Astrocyte of the spinal cord (primary cell): ENCODE measurements around the gene EPOP.

Source experiments
- DNase-seq: peaks from one replicate; pipeline ENCODE4 v3.0.0; 2011; ENCODE audit warnings: low read depth, low spot score
- H3K4me3 ChIP-seq: 2 replicates; pipeline ENCODE4 v1.5.1; 2011; ENCODE audit warnings: low read depth, mild to moderate bottlenecking, low read length, moderate library complexity
- in situ Hi-C: cut with HindIII; loops from 2 replicates; pipeline ENCODE4 v1.10.0; 2017; ENCODE audit warnings: low sequenced_read_pairs
- TF ChIP-seq, protein P1 (sequence below): IDR thresholded peaks from 2 replicates; pipeline ENCODE4 v1.5.1; 2012; ENCODE audit warnings: low read depth, mild to moderate bottlenecking, low read length, inconsistent platforms

EPOP gene

DNA sequence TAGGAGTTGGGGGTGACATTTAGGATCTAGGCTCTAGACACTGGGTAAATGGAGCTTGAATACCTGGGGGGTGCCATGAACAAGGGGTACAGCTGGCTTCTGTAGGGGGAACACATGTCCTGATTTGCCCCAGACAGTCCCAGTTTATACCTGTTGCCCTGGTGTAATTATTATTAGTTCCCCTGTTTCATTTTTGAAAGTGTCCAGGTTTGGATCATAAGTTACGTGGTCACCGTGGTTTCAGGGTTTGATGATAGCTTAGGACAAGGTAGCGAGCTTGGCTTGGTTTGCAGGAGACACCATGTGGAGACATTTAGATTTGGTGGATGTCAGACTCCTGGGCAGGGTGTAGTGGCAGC, 35.8 kb upstream of the EPOP start:
- TF ChIP-seq, protein P1, sequence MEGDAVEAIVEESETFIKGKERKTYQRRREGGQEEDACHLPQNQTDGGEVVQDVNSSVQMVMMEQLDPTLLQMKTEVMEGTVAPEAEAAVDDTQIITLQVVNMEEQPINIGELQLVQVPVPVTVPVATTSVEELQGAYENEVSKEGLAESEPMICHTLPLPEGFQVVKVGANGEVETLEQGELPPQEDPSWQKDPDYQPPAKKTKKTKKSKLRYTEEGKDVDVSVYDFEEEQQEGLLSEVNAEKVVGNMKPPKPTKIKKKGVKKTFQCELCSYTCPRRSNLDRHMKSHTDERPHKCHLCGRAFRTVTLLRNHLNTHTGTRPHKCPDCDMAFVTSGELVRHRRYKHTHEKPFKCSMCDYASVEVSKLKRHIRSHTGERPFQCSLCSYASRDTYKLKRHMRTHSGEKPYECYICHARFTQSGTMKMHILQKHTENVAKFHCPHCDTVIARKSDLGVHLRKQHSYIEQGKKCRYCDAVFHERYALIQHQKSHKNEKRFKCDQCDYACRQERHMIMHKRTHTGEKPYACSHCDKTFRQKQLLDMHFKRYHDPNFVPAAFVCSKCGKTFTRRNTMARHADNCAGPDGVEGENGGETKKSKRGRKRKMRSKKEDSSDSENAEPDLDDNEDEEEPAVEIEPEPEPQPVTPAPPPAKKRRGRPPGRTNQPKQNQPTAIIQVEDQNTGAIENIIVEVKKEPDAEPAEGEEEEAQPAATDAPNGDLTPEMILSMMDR, result no peak
- H3K4me3 ChIP-seq, result no peak overlapping the region
- DNase-seq, result no peak
- in situ Hi-C loops, result no loop called here

DNA sequence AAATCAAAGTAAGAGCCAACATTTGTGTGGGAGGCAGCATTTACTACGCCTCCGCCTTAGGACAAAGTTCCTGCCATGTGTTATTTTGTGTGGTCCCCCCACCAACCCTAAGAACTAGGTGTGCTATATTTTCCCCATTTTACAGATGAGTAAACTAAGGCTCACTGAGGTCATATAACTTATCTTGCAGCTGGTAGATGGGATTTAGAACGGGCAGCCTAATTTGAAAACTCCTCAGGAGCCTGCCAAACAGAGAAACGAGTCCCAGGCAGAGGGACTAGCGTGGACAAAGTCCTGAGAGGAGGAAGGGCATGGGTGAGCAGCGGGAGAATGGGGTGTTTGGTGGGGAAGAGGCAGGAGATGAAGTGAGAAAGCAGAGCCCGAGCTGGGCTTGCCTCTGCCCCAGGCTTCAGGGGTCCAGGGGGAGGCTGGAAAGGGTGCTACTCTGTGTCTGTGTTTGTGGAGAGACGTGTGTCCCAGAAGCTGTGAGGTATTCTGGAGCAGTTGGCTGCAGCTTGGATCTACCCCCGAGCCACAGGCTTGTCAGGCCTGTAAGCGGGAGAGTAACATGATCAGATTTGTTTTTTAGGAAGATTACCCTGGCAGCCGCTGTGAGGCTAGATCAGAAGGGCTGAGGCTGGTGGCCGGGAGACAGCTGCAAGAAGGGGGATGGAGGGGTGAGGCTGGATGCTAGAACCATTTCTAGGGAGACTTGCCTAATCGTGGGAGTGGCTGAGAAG, 35.3 kb upstream of the EPOP start:
- no peak for DNase-seq
- no peak overlapping the region for H3K4me3 ChIP-seq
- TF ChIP-seq, protein P1, result no peak
- in situ Hi-C loops, result no loop called here

DNA sequence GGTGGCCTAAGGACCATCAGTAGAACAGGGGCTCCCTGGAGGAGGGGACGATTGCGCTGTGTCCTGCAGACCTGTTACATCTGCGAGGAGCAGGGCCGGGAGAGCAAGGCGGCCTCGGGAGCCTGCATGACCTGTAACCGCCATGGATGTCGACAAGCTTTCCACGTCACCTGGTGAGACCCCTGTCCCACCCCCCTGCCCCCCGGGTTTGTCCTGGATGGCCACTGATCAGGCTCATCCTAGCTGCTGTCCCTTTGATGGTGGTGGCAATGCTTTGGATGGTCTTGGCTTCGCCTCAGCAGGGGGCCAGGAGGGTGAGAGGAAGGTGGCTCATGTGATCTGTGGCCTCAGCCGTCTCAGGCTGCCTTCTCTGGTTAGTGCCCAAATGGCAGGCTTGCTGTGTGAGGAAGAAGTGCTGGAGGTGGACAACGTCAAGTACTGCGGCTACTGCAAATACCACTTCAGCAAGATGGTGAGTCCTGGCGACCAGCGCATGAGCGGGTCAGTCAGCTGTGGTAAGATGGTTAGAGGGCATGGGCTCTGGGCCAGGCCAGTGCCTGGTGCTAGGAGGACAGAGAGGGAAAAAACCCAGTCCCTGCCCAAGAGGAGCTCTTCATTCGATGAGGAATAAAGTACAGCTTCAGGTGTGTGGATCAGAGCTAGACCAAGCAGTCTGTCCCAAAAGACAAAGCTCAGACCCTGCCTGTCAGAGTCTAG, 34.5 kb upstream of the EPOP start:
- in situ Hi-C loops, result no loop called here
- TF ChIP-seq, protein P1, result no peak
- no peak for DNase-seq
- H3K4me3 ChIP-seq, result no peak overlapping the region

DNA sequence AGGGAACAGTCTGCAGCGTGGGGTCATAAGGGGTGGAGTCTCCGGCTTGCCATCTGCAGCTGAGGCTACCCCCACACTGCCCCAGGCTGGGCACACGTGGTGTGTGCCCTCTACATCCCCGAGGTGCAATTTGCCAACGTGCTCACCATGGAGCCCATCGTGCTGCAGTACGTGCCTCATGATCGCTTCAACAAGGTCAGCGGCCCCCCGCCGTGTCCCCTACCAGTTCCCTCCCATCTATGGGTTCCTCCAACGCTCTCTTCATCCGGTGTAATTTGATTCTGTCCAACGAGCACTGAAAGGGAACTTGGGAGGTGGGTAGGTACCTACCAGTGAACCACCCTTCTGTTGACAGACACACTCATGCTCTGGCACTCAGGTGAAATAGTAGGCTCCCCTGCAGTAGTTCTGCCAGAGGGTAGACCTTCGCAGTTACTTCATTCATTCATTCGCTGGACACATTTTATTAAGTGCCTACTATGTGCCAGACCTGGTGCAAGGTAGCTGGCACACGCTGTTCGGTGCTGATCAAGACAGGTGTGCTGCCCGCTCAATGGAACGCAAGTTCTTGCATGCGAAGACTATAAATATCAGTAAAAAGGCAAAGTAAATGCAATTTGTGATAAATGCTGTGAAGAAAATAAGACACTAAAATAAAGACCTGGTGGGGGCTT, 33.1 kb upstream of the EPOP start:
- in situ Hi-C loops, result no loop called here
- no peak overlapping the region for H3K4me3 ChIP-seq
- DNase-seq, result no peak
- TF ChIP-seq, protein P1, result no peak

DNA sequence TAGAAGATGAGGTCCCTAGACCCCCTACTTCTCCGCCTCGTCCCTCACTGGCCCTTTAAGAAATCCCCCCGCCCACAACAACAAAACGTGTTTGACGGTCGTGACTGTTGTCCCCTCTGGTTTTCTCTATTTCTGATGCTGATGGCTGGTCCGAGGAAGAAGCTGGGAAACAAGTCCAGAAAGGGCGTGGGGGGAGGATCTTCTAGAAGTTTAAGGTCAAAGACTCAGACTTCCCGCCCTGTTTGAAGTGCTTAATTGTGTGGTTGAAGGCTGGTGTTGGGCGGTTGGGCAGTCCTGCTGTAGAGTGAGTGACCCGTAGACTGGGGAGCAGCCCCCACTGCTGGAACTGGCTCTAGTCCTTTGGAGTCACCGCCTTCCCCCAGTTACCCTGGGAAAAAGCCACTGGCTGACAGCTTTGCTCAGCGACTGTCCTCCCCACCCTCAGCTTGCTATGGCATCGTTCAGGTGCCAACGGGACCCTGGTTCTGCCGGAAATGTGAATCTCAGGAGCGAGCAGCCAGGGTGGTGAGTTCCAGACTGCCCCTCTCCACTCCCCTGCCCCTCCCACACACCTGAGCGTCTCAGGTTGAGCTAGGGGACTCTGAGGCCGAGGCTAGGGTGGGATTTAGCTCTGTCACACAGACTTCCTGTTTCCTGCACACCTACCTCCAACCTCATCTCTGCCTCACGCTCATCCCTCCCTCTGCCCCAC, 31.9 kb upstream of the EPOP start:
- TF ChIP-seq, protein P1, result no peak
- in situ Hi-C loops, result no loop called here
- DNase-seq, result no peak
- peak overlapping the region; percentile 81 for H3K4me3 ChIP-seq

DNA sequence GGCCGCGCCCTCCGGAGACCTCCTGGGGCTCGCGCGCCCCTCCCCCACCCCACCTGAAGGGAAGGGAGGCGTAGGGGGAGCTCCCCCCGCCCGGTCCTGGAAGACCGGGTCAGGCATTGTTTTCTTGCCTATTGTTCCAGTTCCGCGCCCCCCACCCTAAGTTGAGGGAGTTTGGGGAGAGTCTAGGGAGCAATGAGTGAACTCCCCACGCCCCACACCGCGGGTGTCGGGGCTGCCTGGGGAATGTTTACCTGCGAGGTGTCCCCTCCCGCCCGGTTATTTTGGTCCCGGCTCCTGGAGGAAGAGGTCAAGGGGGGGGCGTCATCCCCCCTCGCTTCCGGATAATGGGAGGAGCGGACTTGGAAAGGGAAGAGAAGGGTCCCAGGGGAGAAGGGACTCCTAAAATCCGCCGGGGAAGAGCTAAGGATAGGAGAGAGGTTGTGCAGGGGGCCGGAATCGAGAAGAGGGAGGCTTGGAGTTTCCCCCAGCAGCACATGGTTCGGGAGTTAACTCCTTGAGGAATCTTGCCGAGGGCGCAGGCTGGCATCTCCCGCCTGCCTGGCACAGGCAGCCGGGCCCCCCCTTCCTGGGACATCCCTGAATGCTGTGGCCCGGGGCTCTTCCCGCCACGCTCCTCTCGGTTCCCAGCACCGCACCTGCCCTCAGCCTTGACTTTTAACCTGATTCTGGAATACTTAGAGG, 31.2 kb upstream of the EPOP start:
- H3K4me3 ChIP-seq, result peak overlapping the region; percentile 81
- DNase-seq, result no peak
- TF ChIP-seq, protein P1, result no peak
- in situ Hi-C loops, result no loop called here
